Measurements from ENCODE around the gene FMNL3. TPM values are rescaled to one million over a fixed set of nuclear protein-coding genes. Genes with fewer than 3 reads are reported as not detected.

FMNL3 gene
- total RNA-seq, 1 experiment from 2014 or later: 1.0 TPM

DNA sequence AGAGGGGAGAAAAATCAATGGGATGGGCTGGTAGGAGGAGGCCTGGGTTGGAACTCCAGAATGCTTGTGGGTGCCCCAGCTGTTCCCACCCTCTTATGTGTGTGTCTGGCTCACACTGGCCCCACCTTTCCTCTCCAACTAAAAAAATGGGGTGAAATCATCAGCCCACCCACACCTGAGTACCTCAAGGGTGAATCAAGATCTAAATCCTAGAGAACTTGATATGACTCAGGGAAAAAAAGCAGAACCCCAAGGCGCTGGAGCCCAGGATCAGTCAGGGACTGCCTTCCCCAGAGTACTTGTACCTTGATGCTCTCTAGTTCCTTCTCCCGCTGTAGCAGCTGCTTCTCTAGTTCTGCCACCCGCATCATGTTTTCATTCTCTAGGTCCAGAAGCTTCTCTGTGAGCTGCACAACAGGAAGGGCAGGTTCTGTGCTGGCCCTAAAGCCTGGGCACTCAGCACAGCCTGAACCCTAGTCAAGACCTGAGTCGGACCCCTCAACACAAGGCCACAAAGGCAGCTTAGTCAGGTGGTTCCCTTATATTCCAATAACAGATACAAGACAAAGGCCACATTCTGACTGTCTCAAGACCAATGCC, 54.2 kb downstream of the FMNL3 start:
- no peak for DNase-seq (ENCODE audit: low spot score)

DNA sequence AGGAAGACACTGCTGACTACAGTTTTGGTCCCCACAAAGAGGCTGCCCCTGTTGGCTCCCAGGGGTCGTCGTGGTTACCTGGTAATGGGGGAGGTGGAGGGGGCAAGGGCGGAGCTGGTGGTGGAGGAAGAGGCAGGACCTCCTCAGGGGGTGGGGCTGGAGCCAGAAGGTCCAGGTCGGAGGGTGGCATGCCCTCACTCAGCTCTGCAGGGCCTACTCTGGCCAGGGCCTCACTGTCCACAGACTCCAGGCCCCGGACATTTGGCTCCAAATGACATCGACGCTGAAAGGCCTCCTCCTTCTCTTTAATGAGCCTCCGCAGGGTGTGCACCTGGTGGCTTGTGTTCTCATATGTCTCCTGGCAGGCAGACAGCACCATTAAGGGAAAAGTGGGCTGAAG, 55.4 kb downstream of the FMNL3 start:
- DNase-seq (ENCODE audit: low spot score): no peak

- DNase-seq (ENCODE audit: low spot score): no peak
These were observed 57.3 kb downstream of the FMNL3 start for GRCh38 chr12:49649892-49650291.

DNA sequence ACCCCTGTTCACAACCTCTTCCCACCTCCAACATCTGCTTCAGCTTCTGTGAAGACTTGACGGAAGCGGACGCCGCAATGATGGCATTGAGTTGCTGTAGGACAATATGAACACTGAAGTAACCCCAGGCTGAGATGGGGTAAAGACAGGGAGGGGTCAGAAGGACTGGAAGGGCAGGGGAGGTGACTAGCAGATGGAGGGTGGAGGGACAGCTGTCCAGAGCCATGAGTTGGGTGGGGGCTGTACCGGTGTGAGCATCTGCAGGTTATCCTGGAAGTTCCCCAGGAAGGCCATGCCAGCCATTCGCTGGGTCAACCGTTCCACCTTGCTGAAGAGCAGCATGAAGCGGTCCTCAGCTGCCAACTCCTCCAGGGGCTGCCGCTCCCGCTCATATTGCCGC, 57.8 kb downstream of the FMNL3 start:
- no peak for DNase-seq (ENCODE audit: low spot score)

- no peak for DNase-seq (ENCODE audit: low spot score)
These were observed 58.5 kb downstream of the FMNL3 start for GRCh38 chr12:49648712-49649003.

DNA sequence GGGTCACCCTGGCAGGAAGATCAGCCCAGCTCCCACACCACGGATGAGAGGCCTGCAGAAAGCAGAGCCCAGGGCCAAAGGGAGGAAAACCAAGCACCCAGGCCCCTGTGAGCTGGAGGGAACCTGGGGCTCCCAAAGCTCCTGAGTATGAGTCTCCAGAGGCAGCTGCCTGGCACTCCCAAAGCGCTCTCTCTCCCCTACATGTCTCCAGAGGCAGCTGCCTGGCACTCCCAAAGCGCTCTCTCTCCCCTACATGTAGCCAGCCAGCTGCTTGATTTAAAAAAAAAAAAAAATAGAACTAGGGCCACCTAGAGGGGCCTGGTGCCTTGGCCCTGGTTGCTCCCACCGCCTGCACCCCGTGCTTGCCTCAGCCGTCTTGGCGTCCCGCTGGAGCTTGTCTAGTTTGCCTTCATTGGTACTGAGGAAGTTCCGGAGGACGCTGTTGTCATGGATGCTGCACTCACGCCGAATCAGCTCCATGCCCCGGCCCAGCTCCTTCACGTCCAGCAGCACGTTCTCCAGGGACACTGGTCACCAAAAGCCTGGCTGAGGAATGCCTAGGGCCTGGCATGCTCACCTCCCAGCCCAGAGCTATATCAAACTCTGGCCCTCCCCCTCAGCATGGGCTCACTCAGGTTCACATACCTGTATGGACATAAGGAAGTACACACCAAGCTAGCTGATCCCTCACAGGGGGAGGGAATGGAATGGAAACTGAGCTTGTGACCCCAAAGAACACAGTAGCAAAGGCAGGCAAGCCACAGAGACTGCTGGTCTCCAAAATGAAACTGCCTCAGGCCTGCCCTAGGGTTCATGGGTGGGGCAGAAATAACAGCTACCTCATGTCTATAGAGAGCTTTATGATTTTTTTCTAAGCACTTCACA, 59.1 kb downstream of the FMNL3 start:
- DNase-seq (ENCODE audit: low spot score): no peak

DNA sequence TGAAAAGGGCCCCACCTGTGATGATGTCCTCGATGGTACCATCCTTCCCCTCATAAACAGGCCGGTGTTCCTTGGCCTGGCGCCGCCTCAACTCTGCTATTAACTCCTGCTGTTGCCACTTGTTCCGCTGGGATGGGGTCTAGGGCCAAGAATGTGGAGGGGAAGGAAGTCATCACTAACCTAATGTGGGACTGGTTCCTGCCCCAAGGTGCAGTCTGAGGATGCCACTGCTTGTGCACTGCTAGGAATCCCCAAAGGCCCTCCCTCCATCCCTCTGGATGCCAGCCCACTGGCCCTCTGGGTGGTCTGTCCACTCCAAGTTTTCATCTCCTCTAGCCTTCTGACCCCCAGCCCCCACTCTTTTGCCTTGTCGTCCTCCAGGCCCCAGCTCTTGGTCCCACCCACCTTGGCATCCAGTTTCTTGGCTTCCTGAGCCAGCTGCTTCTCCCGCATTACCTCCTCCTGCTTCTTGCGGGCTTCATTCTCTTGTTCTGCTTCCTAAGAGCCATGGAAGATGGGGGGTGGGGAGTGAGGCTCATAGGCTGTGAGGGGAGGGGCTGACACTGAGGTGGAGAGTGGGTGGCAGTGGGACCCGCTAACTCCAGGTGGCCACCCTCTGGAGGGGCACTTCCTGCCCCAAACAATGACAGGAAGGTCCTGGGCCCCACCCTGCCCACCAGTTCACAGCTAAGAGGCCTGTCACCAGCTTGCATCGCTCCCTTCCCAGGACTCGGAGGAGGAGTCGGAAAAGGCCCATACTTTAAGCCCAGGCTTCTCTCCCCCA, 60.1 kb downstream of the FMNL3 start:
- no peak for DNase-seq (ENCODE audit: low spot score)

DNA sequence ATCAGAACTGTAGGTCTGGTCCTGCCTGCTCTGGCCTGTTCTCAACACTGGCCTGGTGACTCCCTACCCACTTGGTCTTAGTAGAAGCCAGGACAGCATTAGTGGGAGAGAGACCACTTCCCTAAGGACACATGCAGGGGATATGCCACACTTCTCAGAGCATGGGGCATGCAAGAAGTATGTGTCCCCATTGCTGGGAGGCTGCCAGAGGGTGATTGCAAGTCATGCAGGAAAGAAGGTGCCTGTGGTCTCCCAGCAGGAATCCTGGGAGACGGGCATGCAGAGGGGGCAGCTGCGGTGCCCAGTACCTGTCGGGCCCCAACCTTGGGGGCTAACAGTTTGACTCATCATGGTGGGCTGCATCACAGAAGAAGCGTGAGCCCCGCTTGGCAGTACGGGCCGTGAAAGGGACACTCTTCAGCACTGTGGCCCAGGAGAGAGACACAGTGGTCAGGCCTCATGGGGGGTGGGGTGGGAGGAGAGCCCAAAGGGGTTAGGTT, 60.8 kb downstream of the FMNL3 start:
- DNase-seq (ENCODE audit: low spot score): no peak

DNA sequence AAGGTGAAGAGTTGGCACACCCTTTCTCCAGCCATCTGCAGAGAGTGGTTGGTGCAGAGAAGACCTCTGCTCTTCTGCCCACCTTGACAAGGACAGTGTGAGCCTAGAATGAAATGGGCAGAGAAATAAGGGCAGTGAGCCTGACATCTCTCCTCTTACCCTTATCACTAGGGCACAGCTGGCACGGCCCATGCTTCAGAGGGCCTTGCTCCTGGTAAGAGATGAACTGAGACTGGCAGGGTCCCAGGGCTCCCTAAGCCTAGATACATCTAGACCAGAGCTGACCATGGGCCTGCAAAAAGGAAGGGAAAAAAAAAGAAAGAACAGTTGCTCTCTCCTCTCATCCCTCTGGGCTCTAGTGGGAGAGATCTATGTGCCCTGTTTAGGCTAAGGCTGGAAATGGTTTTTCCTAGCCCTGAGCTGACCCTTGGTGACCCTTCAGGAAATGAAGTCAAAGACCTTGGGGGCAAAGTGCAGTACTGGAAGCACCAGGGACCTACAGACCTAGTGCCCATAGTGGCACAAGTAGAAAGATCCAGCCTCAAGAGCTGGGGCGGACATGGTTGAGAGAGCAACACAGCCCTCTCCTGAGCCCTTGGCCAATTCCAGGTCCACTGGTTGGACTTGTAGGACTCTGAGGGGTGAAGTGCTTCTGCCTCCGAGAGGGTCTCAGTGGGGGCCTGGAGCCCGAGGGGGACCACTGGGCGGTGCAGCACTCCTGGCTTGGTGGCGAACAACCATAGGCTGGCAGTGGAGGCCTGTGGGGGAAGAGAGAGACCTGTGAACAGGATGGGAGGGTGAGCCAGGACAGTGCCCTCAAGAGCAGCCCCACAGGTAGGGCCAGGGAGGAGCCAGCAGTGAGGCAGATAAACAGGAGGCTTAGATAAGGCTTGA, 61.8 kb downstream of the FMNL3 start:
- DNase-seq (ENCODE audit: low spot score): no peak

DNA sequence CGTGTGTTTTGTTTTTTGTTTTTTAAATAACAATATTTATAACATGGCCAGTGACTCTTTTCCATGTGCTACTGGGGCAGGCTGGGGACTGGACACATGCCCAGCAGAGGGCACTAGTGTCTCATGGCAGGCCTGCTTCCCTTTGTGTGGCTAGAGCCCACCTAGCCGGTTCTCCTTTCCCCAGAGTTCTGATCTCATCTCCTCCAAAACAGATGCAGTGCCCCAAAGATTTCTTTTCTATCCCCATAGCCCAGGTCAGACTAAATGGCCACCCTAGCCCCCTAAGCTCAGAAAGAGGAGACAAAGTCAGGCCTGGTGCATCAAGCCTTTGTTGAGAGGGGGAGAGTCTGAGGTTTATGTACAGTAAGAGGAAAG, 62.6 kb downstream of the FMNL3 start:
- peak; percentile 82 for DNase-seq (ENCODE audit: low spot score)

DNA sequence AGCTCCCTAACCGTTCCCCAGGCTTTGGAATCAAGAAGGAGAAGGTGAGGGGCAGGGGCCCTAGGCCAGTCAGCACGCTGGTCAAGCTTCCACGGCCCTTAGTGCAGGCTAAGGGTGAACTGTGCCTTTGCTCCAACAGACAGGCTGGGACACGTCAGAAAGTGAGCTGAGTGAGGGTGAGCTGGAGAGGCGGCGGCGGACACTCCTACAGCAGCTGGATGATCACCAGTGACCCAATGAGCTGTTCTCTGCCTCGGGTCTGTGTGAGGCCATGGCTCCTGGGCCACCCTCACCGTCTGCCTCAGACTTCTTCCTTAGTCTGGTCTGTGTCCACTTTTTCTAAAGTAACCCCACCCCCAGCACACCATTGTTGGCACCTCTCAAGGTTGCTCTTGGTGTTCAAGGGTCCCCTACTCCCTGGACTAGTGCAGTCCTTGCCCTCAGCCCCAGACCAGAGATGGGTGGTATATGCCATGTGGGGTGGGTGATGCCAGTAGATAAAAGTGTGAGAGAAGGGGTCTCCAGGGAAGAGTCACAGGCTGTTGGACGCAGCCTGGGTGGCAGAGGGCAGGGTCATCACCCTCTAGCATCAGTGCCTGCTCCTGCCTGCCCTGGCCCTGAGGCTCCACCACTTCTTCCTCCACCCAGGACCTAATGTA, 63.1 kb downstream of the FMNL3 start:
- no peak for DNase-seq (ENCODE audit: low spot score)

- no peak for DNase-seq (ENCODE audit: low spot score)
These were observed 64.1 kb downstream of the FMNL3 start for GRCh38 chr12:49643135-49643534.

GRCh38 chr12:49642370-49642802, 64.8 kb downstream of the FMNL3 start:
- peak; percentile 18 for DNase-seq (ENCODE audit: low spot score)

GRCh38 chr12:49641748-49642369, 65.3 kb downstream of the FMNL3 start:
- DNase-seq (ENCODE audit: low spot score): no peak

DNA sequence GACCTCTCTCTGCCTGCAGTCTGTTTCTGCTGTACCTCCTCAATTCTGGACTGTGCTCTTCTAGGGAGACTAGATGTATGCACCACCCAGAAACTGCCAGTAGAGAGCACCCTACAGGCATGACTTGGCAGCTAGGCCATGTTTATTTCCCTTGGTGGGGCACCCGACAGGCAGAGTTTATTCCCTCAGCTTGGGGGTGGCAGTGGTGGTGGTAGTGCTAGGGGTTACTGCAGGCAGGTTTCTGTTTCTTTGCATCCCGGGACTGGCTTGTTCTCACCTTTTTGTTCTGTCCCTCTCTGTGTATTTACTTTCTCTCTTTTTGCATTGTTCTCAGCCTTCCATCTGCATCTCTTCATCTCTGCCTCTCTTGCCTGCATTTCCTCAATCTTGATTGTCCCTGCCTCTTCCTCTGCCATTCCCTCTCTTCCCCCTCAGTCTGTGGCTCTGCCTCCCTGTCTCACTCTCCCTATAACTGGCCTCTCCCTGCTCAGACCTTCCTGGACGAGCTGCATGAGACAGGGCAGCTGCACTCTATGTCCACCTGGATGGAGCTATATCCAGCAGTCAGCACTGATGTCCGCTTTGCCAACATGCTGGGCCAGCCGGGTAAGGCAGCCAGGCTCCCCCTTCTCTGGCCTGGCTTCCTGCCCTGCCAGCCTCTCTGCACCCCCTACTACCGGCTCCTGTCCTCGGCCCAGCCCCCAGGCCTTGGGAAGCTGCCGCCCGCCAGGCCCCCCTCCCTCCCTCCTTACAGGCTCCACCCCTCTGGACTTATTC, 70.0 kb downstream of the FMNL3 start:
- peak; percentile 59 for DNase-seq (ENCODE audit: low spot score)

DNA sequence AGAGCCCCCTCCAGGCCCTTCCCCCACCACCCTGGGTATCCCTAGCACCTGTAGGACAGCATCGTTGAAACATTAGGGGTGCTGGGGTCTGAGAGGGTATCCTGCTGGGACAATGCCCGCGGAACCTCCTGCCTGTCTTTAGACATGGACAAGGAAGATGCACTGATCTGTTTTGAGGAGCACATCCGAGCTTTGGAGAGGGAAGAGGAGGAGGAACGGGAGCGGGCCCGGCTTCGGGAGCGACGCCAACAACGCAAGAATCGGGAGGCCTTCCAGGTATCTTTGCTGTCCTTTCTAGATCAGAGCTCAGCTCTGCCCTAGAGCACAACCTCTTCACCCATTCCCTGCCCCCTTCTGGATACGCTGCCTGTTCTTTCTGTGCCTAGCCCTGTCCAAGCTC, 70.6 kb downstream of the FMNL3 start:
- no peak for DNase-seq (ENCODE audit: low spot score)

DNA sequence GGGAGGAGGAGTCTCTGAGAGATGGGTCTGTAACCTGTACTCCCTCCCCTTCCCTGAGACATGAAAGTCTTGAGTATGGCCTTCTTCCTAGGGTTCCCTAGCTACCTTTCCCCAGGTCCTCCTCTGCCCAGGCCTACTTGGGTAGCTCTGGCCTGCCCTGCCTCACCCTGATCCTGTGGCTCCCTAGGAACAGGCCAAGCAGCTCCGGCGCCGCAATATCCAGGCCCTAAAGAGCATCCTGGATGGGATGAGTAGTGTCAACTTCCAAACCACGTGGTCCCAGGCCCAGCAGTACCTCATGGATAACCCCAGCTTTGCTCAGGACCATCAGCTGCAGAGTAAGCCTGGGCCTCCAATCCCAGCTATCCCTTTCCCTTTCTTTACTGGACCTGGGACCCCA, 71.5 kb downstream of the FMNL3 start:
- no peak for DNase-seq (ENCODE audit: low spot score)

DNA sequence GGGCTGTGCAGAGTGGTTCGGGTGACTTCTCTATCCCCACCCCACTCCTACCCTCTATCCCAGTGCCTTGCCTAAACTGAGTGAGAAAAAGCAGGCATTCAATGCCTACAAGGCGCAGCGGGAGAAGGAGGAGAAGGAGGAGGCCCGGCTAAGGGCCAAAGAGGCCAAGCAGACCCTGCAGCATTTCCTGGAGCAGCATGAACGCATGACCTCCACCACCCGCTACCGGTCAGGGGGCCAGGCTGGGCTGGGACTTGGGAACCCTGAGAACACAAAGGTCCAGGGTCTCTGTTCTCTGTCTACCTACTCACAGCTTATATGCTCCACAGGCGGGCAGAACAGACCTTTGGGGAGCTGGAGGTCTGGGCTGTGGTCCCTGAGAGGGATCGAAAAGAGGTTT, 72.2 kb downstream of the FMNL3 start:
- DNase-seq (ENCODE audit: low spot score): no peak

GRCh38 chr12:49633703-49634345, 73.4 kb downstream of the FMNL3 start:
- DNase-seq (ENCODE audit: low spot score): no peak

Data from HT-29 (cell line).